Aorta (tissue), 5 donors: ENCODE data around the gene MCTP1. TPM values are rescaled to one million over a fixed set of nuclear protein-coding genes. Genes with fewer than 3 reads are reported as not detected.
"Not testable (repeated sequence)": the region's sequence is repeated elsewhere in the genome, so short reads cannot be mapped to it uniquely, and the experiment has no call there.

Source experiments
- ATAC-seq: fragments of 200-7000 bp; cut with Tn5 transposase; one replicate; pipeline ENCODE4 v1.9.1; 2022; ENCODE audit warnings: moderate library complexity; ENCODE audit not compliant: low FRiP score
- DNase-seq, 2 donors: peaks; one replicate each; pipeline ENCODE4 v3.0.0-alpha.2; 2020
- H3K27ac ChIP-seq, 2 donors: one replicate each; pipeline ENCODE4 v1.5.1; 2013; ENCODE audit warnings: low read length in 2 of 2, mild to moderate bottlenecking in 2 of 2, moderate library complexity in 2 of 2, control low read depth in 1 of 2, inconsistent platforms in 1 of 2, low read depth in 1 of 2
- H3K27me3 ChIP-seq, 2 donors: one replicate each; pipeline ENCODE4 v1.6.1; 2013; ENCODE audit warnings: control low read depth in 1 of 2, low read length in 1 of 2, mild to moderate bottlenecking in 1 of 2, moderate library complexity in 1 of 2; ENCODE audit not compliant: insufficient read depth in 2 of 2, control insufficient read depth in 1 of 2
- H3K36me3 ChIP-seq, 2 donors: one replicate each; pipeline ENCODE4 v1.6.1; 2013; ENCODE audit warnings: control low read depth in 1 of 2, low read length in 1 of 2, mild to moderate bottlenecking in 1 of 2; ENCODE audit not compliant: insufficient read depth in 2 of 2, control insufficient read depth in 1 of 2
- H3K4me1 ChIP-seq, 2 donors: one replicate each; pipeline ENCODE4 v1.6.1; 2013; ENCODE audit warnings: low read length in 2 of 2, control low read depth in 1 of 2, mild to moderate bottlenecking in 1 of 2, moderate library complexity in 1 of 2; ENCODE audit not compliant: insufficient read depth in 2 of 2, control insufficient read depth in 1 of 2
- H3K4me3 ChIP-seq, 2 donors: one replicate each; pipeline ENCODE4 v1.5.1; 2013; ENCODE audit warnings: low read length in 2 of 2, control low read depth in 1 of 2, mild to moderate bottlenecking in 1 of 2
- H3K9me3 ChIP-seq: one replicate; pipeline ENCODE4 v1.6.1; 2013; ENCODE audit warnings: mild to moderate bottlenecking, low read length; ENCODE audit not compliant: control insufficient read depth
- WGBS, 2 donors: extraction: QIAGEN DNeasy Blood & Tissue Kit; methylation state at CpG; one replicate each; pipeline ENCODE4 v1.1.7; 2013; 5-methylcytosine and 5-hydroxymethylcytosine counted together
- intact Hi-C, 2 donors: fragments of 100-400 bp; cut with DNase I; formaldehyde crosslinking; loops; one replicate each; pipeline versions ENCODE4 v1.14.2 to v1.15.0; 2022
- polyA plus RNA-seq, 2 donors: library from polyadenylated mRNA; stranded (reverse); fragments of 200-250 nt; gene quantifications; one replicate each; pipeline ENCODE4 v1.2.3, GENCODE V29; 2013
- total RNA-seq, 2 donors: library from RNA; stranded (reverse); fragmentation: NEBNext Ultra II Directional; extraction: Animal tissue kit (Norgen Biotek cat#: 25700); gene quantifications; one replicate each; pipeline ENCODE4 v1.2.1, GENCODE V29; 2021
- donor health status: healthy with polysubstance abuse.
- donor health status: Bipolar disorder and iron deficiency.
- donor health status: DM: no; HTN: no; CAD: no.
- donor health status: DM: no; HTN: no; CAD: no.
- donor health status: DM: yes; HTN: yes; CAD: no.

The MCTP1 gene
- total and polyA plus RNA-seq, 4 donors = 0.43 to 103 (median 17.2) TPM

GRCh38 chr5:94994537-94994936, 290.4 kb downstream of the MCTP1 start:
- H3K9me3 ChIP-seq, H3K27ac ChIP-seq, intact Hi-C loops, H3K4me1 ChIP-seq, DNase-seq, H3K4me3 ChIP-seq, H3K36me3 ChIP-seq, ATAC-seq, H3K27me3 ChIP-seq: not testable (repeated sequence)
- WGBS, 2 donors = 82 to 90% methylated on average over 2 of the region's 2 CpGs

DNA sequence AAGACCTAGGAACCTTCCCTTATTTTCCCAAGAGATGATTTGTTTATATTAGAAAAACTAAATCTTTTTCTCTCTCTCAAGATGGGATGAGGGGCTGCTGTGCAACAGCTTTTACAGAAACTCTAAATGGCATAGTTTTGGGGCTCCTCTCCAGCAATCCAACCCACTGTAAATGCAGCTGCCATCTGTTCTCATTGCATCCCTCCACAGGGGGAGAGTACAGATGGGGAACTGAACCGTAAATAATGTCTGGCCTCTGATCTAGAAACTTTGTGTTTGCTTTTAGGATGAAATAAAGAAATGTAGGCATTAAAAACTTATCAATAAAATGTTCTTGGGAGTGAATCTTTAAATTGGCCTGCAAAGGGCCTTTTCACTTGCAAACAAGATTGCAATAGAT, 291.4 kb downstream of the MCTP1 start:
- Histone ChIP-seq H3K9me3 (no peaks in the 10 kb centered on the region), H3K36me3 (no peaks in the 10 kb centered on the region), H3K27me3 (no peaks in the 10 kb centered on the region), H3K4me3 (no peak overlapping the region), H3K4me1 (no peaks in the 10 kb centered on the region), H3K27ac (no peak overlapping the region)
- intact Hi-C loops = no loop called here
- DNase-seq (no peak), ATAC-seq (no peak)
- 82 to 94% methylated on average over 1 of the region's 1 CpG for WGBS, 2 donors

DNA sequence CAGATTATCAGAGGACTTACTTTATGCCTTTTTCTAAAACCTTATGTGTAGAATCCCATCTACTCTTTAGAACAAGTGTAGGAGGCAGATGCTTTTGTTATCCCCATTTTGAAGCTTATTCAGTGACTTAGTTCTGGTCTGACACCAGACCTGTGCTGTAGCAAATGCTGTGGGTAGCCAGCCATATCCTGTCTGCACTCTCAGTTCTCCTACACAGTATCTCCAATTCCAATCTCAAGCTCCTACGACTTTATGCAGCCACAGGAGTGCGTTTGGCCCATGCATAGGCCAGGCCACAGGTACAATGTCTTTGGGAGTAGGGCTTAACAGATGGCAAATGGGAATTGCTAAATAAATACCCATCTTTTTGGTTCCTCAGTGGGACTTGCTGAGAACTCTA, 292.6 kb downstream of the MCTP1 start:
- no peak overlapping the region for H3K27ac ChIP-seq
- ATAC-seq = no peak
- no peaks in the 10 kb centered on the region for H3K9me3 ChIP-seq
- 82 to 93% methylated on average over 2 of the region's 2 CpGs for WGBS, 2 donors
- intact Hi-C loops = no loop called here
- no peak overlapping the region for H3K4me3 ChIP-seq
- no peaks in the 10 kb centered on the region for H3K27me3 ChIP-seq
- no peaks in the 10 kb centered on the region for H3K36me3 ChIP-seq
- no peak for DNase-seq
- no peaks in the 10 kb centered on the region for H3K4me1 ChIP-seq

- DNase-seq = no peak
- 63 to 76% methylated on average over 4 of the region's 4 CpGs for WGBS, 2 donors
- no peak for ATAC-seq
- Histone ChIP-seq H3K4me1 (no peaks in the 10 kb centered on the region), H3K36me3 (no peaks in the 10 kb centered on the region), H3K27me3 (no peaks in the 10 kb centered on the region), H3K27ac (no peak overlapping the region), H3K9me3 (no peaks in the 10 kb centered on the region), H3K4me3 (no peak overlapping the region)
- intact Hi-C loops = no loop called here
Measured at GRCh38 chr5:94983861-94984535, 300.9 kb downstream of the MCTP1 start.

DNA sequence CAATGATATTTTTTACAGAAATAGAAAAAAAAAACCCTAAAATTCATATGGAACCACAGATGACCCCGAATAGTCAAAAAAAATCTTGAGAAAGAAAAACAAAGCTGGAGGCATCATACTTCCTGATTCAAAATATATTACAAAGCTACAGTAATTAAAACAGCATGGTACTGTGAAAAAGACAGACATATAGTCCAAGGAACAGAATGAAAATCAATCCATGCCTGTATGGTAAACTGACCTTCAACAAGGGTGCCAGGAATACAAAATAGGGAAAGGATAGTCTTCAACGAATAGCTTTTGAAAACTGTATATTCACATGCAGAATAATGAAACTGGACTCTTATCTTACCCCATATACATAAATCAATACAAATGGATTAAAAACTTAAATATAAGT, 307.5 kb downstream of the MCTP1 start:
- peaks cover 2% of the 10 kb centered on the region for H3K9me3 ChIP-seq
- H3K27me3 ChIP-seq = no peaks in the 10 kb centered on the region
- whole genome bisulfite sequencing, 2 donors = 66 to 69% methylated on average over 2 of the region's 2 CpGs
- no peak overlapping the region for H3K27ac ChIP-seq
- intact Hi-C loops = no loop called here
- no peaks in the 10 kb centered on the region for H3K4me1 ChIP-seq
- no peaks in the 10 kb centered on the region for H3K36me3 ChIP-seq
- no peak overlapping the region for H3K4me3 ChIP-seq
- ATAC-seq = no peak
- DNase-seq = no peak

DNA sequence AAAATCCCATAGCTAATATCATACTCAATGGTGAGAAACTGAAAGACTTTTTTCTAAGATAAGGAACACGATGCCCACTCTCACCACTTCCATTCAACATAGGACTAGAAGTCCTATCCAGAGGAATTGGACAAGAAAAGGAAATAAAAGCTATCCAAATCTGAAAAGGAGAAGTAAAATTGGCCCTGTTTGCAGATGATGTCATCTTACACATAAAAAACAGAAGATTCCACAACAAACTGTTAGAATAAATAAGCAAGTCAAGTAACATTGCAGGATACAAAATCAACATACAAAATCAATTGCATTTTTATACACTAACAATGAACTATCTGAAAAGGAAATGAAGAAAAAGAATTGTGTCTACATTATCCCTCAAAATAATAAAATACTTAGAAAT, 308.0 kb downstream of the MCTP1 start:
- Histone ChIP-seq H3K9me3 (peaks cover 2% of the 10 kb centered on the region), H3K27ac (no peak overlapping the region), H3K4me1 (no peaks in the 10 kb centered on the region), H3K27me3 (no peaks in the 10 kb centered on the region), H3K36me3 (no peaks in the 10 kb centered on the region), H3K4me3 (no peak overlapping the region)
- WGBS, 2 donors = 90 to 97% methylated on average over 1 of the region's 1 CpG
- DNase-seq (no peak), ATAC-seq (no peak)
- intact Hi-C loops = no loop called here

- H3K27ac ChIP-seq = no peak overlapping the region
- ATAC-seq (no peak), DNase-seq (no peak)
- no peaks in the 10 kb centered on the region for H3K36me3 ChIP-seq
- peaks cover 2% of the 10 kb centered on the region for H3K9me3 ChIP-seq
- no peaks in the 10 kb centered on the region for H3K4me1 ChIP-seq
- 91% methylated on average over 1 of the region's 1 CpG for WGBS, 2 donors
- intact Hi-C loops = no loop called here
- no peaks in the 10 kb centered on the region for H3K27me3 ChIP-seq
- H3K4me3 ChIP-seq = no peak overlapping the region
Measured at GRCh38 chr5:94972268-94972667, 312.6 kb downstream of the MCTP1 start.

DNA sequence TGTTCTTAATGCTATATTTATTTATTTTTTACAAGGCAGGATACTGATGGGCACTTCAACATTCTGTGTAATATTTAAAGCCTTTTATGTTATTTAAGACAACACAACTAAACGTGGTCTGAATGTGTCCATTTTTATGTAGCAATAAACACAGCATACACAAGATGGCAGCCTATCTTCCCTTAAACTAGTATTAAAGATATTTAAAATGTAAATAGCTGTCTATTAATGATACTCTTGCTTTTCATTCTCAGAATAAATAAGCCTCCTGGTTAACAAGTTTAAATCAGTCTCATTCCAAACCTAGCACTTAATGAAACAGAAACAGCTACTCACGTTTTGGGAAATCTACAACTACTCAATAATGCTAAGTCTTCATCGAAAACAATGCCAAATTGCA, 315.7 kb downstream of the MCTP1 start:
- Histone ChIP-seq H3K27ac (no peak overlapping the region), H3K4me3 (no peak overlapping the region), H3K9me3 (no peaks in the 10 kb centered on the region), H3K27me3 (no peaks in the 10 kb centered on the region), H3K4me1 (no peaks in the 10 kb centered on the region), H3K36me3 (no peaks in the 10 kb centered on the region)
- DNase-seq = no peak
- 63 to 71% methylated on average over 3 of the region's 3 CpGs for WGBS, 2 donors
- ATAC-seq = no peak
- intact Hi-C loops = no loop called here

DNA sequence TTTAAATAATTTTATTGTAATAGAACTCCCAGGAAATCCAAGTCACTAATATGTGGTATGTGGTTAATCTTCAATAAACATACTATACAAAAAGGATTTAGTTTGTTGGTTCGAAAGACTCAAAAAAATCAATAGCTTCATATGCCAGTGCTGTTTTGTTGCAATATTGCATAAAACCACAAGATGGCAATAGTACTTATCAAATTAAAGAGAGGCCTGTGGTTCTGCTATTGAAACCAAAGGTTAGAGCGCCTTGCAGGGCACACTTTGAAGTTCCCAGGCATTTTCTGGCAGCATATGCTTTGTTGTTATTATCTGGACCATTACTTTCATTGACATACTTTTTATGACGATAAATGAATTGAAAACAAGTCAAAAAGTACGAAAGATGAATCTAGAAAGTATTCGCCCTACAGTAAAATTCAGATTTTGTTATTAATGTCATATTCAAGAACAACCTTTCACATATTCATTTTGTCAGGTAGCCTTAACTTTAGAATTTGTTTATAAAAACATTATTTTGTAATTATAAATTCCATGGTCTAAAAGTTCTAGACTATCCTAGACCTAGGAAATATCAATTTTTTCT, 316.3 kb downstream of the MCTP1 start:
- WGBS, 2 donors = 52 to 54% methylated on average over 5 of the region's 5 CpGs
- ATAC-seq (peak; percentile 70), DNase-seq (no peak)
- no peak overlapping the region for H3K4me3 ChIP-seq
- H3K27me3 ChIP-seq = no peaks in the 10 kb centered on the region
- H3K27ac ChIP-seq = no peak overlapping the region
- no peaks in the 10 kb centered on the region for H3K4me1 ChIP-seq
- intact Hi-C loops = no loop called here
- no peaks in the 10 kb centered on the region for H3K36me3 ChIP-seq
- no peaks in the 10 kb centered on the region for H3K9me3 ChIP-seq
